K562 (cell line): Measurements from ENCODE around the gene SLC2A13.

Source experiments
- ATF2 ChIP-seq: sonication (generic); formaldehyde crosslinking; IDR thresholded peaks from 2 replicates; pipeline ENCODE4 v1.8.1; 2022; ENCODE audit warnings: missing genetic modification reagents
- ELF2 ChIP-seq: fragments of 250-450 bp; sonication (Bioruptor Pico); IDR thresholded peaks from 2 replicates; pipeline ENCODE4 v1.5.0; 2021; ENCODE audit warnings: mild to moderate bottlenecking
- EP300 ChIP-seq: IDR thresholded peaks from 2 replicates; pipeline ENCODE4 v1.6.1; 2012; ENCODE audit warnings: low read length, improper control_type of control experiment
- GABPA ChIP-seq: fragments of 200-800 bp; sonication (Bioruptor generic); conservative IDR thresholded peaks from 2 replicates; pipeline ENCODE4 v1.6.1; 2016; ENCODE audit warnings: low read depth, missing genetic modification characterization, missing compliant biosample characterization
- NR2C2 ChIP-seq, 2 experiments: fragments of 200-800 bp in 1 of 2; sonication (Bioruptor generic) in 1 of 2; sonication (generic) in 1 of 2; formaldehyde crosslinking in 1 of 2; IDR thresholded peaks; 2 replicates each; pipeline versions ENCODE4 v1.6.1 to v1.8.0; 2016 to 2022; ENCODE audit warnings: mild to moderate bottlenecking in 1 of 2, missing compliant biosample characterization in 1 of 2, missing genetic modification characterization in 1 of 2, missing genetic modification reagents in 1 of 2
- POLR2AphosphoS5 ChIP-seq: IDR thresholded peaks from 2 replicates; pipeline ENCODE4 v1.6.1; 2011; ENCODE audit warnings: mild to moderate bottlenecking, low read depth, low read length, moderate library complexity; ENCODE audit not compliant: control insufficient read depth, insufficient read depth
- PREB ChIP-seq: sonication (generic); formaldehyde crosslinking; IDR thresholded peaks from 2 replicates; pipeline ENCODE4 v1.8.1; 2023; ENCODE audit warnings: mild to moderate bottlenecking, missing genetic modification reagents
- PTBP1 ChIP-seq: fragments of 200-400 bp; formaldehyde crosslinking; IDR thresholded peaks from 2 replicates; pipeline ENCODE4 v1.6.1; 2017; ENCODE audit warnings: low read depth, low read length
- TCF7L2 ChIP-seq: fragments of 150-350 bp; IDR thresholded peaks from 2 replicates; pipeline ENCODE4 v1.6.1; 2016; ENCODE audit warnings: low read depth, mild to moderate bottlenecking, low read length, moderate library complexity
- ZNF143 ChIP-seq: sonication (generic); formaldehyde crosslinking; IDR thresholded peaks from 2 replicates; pipeline ENCODE4 v1.9.0; 2022; ENCODE audit warnings: mild to moderate bottlenecking, missing genetic modification reagents
- ZNF592 ChIP-seq: fragments of 450-650 bp; IDR thresholded peaks from 2 replicates; pipeline ENCODE4 v1.6.1; 2017; ENCODE audit warnings: antibody characterized with exemption, mild to moderate bottlenecking

GRCh38 chr12:39846971-39847650 is 258.8 kb downstream of the SLC2A13 start:
- TF ChIP-seq ELF2 (no peak), ATF2 (CRISPR knock-in tag) (no peak), NR2C2 (CRISPR knock-in tag; IDR thresholded peaks at IDR 0.05) (no peak), NR2C2 (tag; IDR thresholded peaks at IDR 0.05) (no peak), TCF7L2 (no peak), ZNF143 (no peak), GABPA (tag) (no peak), ZNF592 (no peak), PREB (CRISPR knock-in tag) (no peak), PTBP1 (no peak), EP300 (no peak), POLR2AphosphoS5 (no peak)
